NCI-H2227 (cell line): Measurements from ENCODE around the gene FNDC3B.
"Not testable (repeated sequence)": the region's sequence is repeated elsewhere in the genome, so short reads cannot be mapped to it uniquely, and the experiment has no call there.

Experiments
- DNase-seq: peaks from one replicate; lab custom pipeline; 2025; ENCODE audit not compliant: unreplicated experiment; lab: John Stamatoyannopoulos, UW

FNDC3B gene

GRCh38 chr3:172351895-172352466 lies 312.6 kb downstream of the FNDC3B start:
- DNase-seq, result no peak

- no peak for DNase-seq
Observed at GRCh38 chr3:172352786-172353185, 313.4 kb downstream of the FNDC3B start.

DNA sequence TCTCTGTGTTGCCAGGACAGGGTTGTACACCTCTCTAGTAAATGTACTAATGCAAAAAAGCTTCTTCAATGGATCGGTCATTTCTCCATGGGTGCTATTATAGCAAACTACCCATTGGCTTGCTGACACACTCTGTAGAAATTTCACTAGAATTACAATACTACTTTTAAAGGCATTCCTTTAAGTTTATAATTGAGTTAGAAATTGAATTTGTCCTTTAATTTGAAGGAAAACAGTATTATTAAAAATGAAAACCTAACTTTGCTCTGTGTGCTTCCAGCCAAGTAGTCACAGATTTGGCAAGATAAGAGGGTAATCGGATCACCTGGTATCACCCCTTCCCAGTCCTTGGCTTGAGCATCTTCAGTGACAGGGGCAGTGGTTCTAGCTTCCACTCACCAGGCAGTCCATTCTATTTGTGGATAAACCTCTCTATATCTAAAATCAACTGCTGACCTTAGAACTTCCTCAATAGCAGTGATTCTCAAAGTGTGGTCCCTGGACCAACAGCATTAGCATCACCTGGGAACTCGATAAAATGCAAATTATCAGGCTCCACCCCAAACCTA lies 315.6 kb downstream of the FNDC3B start:
- no peak for DNase-seq

- DNase-seq, result peak; percentile 21
Observed at GRCh38 chr3:172355836-172356235, 316.5 kb downstream of the FNDC3B start.

DNA sequence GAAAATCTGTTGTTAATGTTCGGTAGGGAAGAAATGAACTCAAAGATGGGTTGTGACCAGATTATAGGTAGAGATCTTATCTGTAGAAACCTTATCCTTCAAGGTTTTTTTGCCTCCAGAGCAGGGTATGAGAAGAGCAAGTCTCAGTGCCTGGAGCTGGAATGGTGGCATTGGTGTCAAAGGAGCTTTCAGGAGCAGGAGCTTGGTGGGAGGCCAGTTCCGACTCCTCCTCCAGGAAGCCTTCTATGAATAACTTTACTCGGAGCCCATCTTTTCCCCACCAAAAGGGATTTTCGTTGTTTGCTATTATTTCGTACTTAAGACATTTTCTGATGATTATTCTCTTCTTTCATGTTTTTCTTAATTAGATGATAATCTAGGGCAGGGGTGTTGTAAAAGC lies 317.0 kb downstream of the FNDC3B start:
- DNase-seq, result no peak

GRCh38 chr3:172357850-172358754 lies 318.7 kb downstream of the FNDC3B start:
- no peak for DNase-seq

GRCh38 chr3:172359231-172359630 lies 319.9 kb downstream of the FNDC3B start:
- DNase-seq, result no peak

GRCh38 chr3:172359996-172360395 lies 320.6 kb downstream of the FNDC3B start:
- DNase-seq, result no peak

- no peak for DNase-seq
Observed at GRCh38 chr3:172362583-172362982, 323.2 kb downstream of the FNDC3B start.

GRCh38 chr3:172364374-172365027 lies 325.1 kb downstream of the FNDC3B start:
- DNase-seq, result no peak

DNA sequence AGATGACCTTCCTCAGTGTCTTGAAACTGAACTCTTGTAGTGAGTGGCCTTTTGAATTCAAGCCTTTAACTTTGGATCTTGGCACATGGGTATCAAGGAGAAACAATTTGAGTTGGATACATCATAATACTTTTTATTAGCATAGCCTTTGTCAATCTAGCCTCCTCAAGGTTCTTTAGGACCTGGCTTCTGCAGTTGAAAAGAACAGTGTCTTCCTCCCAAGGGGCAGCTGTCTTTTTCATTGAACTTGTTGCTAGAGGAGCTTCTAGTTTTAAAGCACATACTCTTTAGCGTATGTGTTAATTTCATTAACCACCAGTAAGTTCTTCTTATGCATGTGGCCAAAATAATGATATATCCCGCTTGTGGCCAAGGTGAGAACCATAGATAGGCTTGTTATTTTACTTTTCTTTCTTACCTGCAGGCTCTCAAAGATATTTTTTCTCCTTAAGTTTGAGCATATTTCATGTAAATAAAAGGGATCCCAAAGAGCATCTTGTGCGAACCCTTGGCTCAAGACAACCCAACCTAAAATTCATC lies 325.7 kb downstream of the FNDC3B start:
- DNase-seq, result no peak

DNA sequence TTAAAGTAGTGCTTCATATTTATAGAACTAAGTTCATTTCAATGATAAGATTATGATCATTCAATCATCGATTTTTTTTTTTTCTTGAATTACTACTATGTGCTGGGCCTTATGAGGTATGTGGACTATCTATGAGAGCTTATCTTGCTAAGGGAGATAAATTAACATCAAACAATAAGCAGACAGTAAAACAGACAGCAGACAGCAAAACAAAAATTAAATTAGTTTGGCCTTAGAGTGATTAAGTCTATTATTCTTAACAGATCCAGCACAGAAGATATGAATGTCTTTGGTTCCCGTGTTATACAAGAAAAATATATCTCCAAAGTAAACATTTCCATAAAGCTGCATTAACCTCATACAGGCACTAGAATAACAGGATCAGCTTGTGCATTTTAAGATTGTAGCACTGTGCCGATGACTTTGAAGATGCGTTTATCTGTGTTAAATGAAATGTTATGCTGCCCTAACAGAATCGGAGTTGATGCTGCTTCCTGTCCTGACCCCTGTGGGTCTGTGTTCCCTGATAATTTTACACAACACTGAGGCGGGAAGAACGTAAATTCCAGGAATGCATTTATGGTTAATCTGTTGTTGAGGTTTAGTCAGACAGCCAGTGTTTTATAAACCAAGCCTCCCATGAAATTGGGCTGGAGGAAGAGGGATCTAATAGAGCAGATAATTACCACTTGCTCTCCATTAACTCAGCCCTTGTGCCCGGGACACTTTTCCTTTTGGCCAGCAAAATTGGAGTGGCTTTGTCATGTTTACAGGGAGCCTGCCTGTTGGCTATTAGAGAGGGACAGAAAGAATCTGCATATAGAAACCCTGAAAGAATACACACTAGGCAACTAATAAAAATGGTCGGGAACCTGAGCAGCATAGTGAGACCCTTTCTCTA lies 328.1 kb downstream of the FNDC3B start:
- DNase-seq, result peak; percentile 53

GRCh38 chr3:172368556-172368955 lies 329.2 kb downstream of the FNDC3B start:
- not testable (repeated sequence) for DNase-seq

DNA sequence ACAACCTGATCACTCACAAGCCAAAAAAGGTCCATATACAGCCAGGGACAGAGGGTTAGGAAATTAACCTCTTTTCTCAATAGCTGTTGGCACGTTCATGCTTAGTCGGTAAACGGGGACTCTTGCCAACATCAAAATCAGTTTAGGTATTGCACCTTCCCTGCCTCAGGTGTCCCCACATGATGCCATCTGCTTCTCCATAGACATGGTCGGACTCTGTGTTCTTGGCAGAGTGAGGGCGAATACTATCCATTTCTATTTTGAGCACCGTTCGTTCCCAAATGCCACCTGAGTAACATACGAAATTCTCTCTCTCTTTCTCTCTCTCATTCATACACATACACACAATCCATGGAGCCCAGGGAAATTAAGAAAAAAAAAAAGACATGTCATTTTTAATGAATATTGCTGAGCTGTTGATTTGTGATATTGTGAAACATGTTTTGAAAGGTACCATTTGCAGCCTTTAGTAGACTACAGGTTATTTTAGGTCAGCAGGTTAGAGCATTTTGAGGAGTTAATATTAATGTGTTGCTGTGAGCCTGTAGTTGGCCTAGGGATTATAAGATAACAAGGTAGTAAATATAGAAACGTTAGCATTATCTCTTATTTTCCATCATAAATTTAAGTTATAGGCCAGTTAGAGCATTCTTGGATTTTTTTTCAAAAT lies 330.3 kb downstream of the FNDC3B start:
- DNase-seq, result no peak

- no peak for DNase-seq
Observed at GRCh38 chr3:172370419-172370818, 331.0 kb downstream of the FNDC3B start.

DNA sequence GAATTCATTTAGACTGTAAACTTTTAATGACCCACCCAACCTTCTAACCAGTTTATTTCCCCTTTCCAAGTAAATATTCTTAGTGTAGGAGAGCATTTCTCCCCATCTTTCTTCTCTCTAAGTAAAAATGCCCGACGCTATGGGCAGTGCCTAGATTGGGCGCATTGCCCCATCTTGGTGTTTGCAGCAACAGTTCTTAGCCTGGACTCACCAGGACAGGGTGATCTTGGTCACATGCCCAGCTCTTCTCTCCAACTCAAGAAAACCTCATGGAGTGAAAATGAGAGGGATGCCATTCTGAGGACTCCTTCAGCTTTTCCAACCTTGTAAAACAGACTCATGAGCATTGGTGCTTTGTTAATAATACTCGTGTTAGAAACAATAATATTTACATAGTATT lies 332.2 kb downstream of the FNDC3B start:
- DNase-seq, result no peak

- DNase-seq, result no peak
Observed at GRCh38 chr3:172372895-172373294, 333.5 kb downstream of the FNDC3B start.

- peak; percentile 39 for DNase-seq
Observed at GRCh38 chr3:172373912-172374311, 334.5 kb downstream of the FNDC3B start.

DNA sequence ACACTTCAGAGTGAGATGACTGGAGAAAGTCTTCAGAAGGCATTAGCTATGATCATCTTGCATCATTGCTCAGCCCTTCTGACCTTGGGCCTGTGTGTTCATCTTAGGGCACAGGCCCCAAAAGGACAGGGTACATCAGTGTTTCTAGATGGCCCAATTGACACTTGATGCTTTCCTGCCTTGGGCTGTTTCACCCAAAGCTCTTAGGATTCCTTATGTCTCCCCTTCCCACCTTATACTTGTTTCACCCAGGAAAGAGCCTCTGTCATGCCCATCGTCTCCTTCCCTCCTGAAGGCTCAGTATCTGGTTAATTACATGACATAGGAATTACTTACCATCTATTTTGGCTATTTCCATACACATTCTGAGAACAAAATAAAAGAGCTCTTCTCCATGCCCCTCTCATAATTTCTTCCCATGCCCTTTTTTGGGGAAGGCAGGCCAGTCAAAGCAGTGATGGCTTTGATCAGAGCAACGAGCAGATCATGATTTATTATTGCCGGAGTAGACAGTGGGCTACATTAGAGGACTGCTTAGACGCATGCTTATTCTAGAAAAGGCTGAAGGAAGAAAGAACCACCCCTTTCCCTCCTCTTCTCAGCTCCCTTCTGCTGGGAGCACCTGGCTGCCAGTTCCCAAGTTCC lies 335.9 kb downstream of the FNDC3B start:
- no peak for DNase-seq
